ENCODE measurements around the gene LIMS1. TPM values are rescaled to one million over a fixed set of nuclear protein-coding genes. Genes with fewer than 3 reads are reported as not detected.
"Not testable (repeated sequence)": the region's sequence is repeated elsewhere in the genome, so short reads cannot be mapped to it uniquely, and the experiment has no call there.

LIMS1 gene, protein sequence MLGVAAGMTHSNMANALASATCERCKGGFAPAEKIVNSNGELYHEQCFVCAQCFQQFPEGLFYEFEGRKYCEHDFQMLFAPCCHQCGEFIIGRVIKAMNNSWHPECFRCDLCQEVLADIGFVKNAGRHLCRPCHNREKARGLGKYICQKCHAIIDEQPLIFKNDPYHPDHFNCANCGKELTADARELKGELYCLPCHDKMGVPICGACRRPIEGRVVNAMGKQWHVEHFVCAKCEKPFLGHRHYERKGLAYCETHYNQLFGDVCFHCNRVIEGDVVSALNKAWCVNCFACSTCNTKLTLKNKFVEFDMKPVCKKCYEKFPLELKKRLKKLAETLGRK
- total RNA-seq (10 to 100 TPM; 45.5 to 65.6 (median 55.9) TPM), polyA plus RNA-seq (21.4 TPM)
- long read RNA-seq, donor 1, full-length matches to known transcripts: 12 of 49 reads
- long read RNA-seq, donor 1, partial matches to known transcripts: 3 of 49 reads
- long read RNA-seq, donor 1, other reads (novel, unspliced or antisense): 34 of 49 reads
- long read RNA-seq, donor 2, partial matches to known transcripts: 1 of 17 reads
- long read RNA-seq, donor 2, other reads (novel, unspliced or antisense): 16 of 17 reads
- long read RNA-seq, donor 3, full-length matches to known transcripts: 9 of 87 reads
- long read RNA-seq, donor 3, partial matches to known transcripts: 1 of 87 reads
- long read RNA-seq, donor 3, other reads (novel, unspliced or antisense): 77 of 87 reads
- long read RNA-seq, donor 4, full-length matches to known transcripts: 1 of 20 reads
- long read RNA-seq, donor 4, partial matches to known transcripts: 3 of 20 reads
- long read RNA-seq, donor 4, other reads (novel, unspliced or antisense): 16 of 20 reads

DNA sequence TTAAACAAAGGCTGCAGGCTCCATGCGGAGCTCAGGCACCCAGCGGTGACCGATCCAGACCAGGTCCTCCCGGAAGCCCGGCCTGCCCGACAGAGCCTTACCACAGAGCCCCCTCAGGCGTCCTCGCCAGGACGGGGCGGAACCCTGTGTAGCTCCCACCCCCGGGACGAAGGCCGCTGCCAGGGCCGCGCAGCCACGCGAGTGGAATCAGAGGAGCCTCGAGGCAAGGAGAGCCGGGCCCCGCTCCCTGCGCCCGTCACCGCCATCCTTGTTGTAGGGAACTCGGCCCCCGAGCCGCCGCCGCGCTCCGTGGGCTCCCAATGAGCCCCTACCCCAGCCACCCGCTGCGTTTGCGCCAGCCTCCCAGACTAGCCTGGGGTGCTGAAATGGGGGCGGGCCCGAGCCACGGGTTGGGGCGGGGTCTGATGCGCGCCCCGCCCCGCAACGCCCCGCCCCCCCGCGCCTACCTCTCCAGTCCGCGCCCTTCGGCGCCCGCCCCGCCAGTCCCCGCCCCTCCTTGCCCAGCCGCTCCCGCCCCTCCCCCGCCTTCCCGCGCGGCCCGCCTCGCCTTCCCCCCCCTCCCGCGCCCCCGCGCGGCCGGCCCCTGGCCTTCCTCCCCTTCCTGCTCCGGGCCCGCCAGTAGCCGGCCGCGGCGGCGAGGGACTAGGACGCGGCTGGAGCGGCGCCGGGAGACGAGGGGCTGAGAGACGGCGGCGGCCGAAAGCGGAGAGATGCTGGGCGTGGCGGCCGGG lies at the start of gene LIMS1:
LIMS1 (plus strand) TSS at position 639 of the 752 bp plus-strand sequence; CDS start at position 732, 93 bp downstream.
- Histone ChIP-seq H3K27ac (ENCODE audit: low read length) (peak within 1 kb of the TSS; percentile 90), H3K9me3 (ENCODE audit: control insufficient read depth, low read length) (no peaks in the 10 kb centered on the region), H3K4me3 (ENCODE audit: low read length) (peak within 1 kb of the TSS; percentile 99), H3K27me3 (ENCODE audit: control insufficient read depth, insufficient read depth) (no peaks in the 10 kb centered on the region), H3K4me1 (ENCODE audit: control insufficient read depth, insufficient read depth, low read length) (peaks cover 3% of the 10 kb centered on the region)
- ATAC-seq (peak; percentile 97 to 98), DNase-seq (peak; percentile 93 to 97 (median 97))
- intact Hi-C loops (cut with DNase I): loop anchor here in 1 of 4 donors (10.0 kb wide), 1 partner anchor 51 kb away; no protein-coding TSS in a partner anchor
- WGBS: under 1% methylated on average over 87 of the region's 87 CpGs

DNA sequence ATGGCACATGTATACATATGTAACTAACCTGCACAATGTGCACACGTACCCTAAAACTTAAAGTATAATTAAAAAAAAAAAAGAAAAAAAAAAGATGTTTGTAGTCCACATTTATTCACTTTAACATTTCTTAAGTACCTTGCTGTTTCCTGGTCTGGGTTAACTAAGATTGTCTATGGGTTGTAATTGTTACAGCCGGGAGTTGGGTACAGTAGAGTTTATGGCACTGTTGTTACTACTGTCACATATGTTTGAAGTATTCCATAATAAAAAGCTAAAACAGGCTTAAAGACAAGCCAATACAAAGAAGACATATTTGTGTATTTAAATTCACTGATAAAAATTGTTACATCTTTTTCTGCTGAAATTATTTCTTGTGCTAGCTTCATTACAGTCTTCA lies 49.0 kb upstream of the LIMS1 start:
- intact Hi-C loops (cut with DNase I): no loop called here
- 95% methylated on average over 2 of the region's 2 CpGs for WGBS
- ATAC-seq: no peak

DNA sequence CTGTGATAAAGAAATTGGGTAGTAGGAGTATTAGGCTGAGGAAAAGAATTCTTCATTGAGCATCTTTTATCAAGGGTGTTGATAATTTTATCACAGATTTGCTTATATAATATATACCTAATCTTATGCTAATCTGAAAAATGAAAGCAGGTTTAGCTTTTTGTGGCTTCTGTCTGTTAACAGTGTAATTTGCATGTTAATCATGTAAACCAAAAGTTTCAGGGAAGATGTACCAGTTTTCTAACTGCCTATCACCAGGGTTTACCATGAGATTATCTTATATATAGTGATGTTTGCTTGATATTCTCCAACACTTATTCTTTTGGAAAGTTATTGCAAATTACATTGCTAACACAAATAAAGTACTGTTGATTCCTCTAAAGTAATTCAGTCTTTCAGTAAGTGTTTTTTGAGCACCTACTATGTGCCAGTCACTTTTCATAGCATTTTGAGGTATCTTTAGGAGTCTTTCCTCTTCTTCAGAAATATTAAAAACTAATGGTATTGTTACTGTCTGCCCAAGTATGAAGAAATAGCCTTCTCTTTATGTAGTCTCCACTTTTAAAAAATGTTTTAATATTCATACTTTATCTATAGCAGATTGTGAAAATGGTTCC lies 43.7 kb upstream of the LIMS1 start:
- Histone ChIP-seq H3K27me3 (ENCODE audit: control insufficient read depth, insufficient read depth) (no peaks in the 10 kb centered on the region), H3K27ac (ENCODE audit: low read length) (no peak overlapping the region), H3K9me3 (ENCODE audit: control insufficient read depth, low read length) (no peaks in the 10 kb centered on the region), H3K4me1 (ENCODE audit: control insufficient read depth, insufficient read depth, low read length) (no peaks in the 10 kb centered on the region), H3K4me3 (ENCODE audit: low read length) (no peak overlapping the region)
- ATAC-seq: no peak
- no peak for DNase-seq
- intact Hi-C loops (cut with DNase I): no loop called here

More for the DNA sequence above, 49.0 kb upstream of the LIMS1 start:
- Histone ChIP-seq H3K9me3 (ENCODE audit: control insufficient read depth, low read length) (no peaks in the 10 kb centered on the region), H3K27me3 (ENCODE audit: control insufficient read depth, insufficient read depth) (no peaks in the 10 kb centered on the region), H3K4me1 (ENCODE audit: control insufficient read depth, insufficient read depth, low read length) (no peaks in the 10 kb centered on the region), H3K4me3 (ENCODE audit: low read length) (no peak overlapping the region), H3K27ac (ENCODE audit: low read length) (no peak overlapping the region)
- no peak for DNase-seq

DNA sequence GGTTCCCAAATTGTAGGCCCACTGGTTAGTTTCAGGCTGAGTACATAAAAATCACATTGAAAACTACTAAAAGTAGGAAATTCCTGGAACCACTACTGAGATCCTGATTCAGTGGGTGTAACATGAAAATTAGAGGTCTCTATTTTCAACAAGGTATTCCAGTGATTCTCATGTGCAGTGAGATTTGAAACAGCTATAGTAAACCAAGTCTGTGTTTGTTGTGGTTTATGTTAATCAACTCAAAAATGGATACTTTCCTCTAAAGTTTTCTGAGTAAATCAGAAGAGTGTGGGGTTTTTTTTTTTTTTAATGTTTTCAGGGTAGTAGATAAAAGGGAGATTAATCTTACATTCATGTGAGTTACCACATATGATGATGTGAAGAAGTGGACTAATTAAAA lies 42.4 kb upstream of the LIMS1 start:
- no peak for DNase-seq
- ATAC-seq: no peak
- no peaks in the 10 kb centered on the region for H3K4me1 ChIP-seq (ENCODE audit: control insufficient read depth, insufficient read depth, low read length)
- H3K27ac ChIP-seq (ENCODE audit: low read length): no peak overlapping the region
- H3K27me3 ChIP-seq (ENCODE audit: control insufficient read depth, insufficient read depth): no peaks in the 10 kb centered on the region
- intact Hi-C loops (cut with DNase I): no loop called here
- no peak overlapping the region for H3K4me3 ChIP-seq (ENCODE audit: low read length)
- no peaks in the 10 kb centered on the region for H3K9me3 ChIP-seq (ENCODE audit: control insufficient read depth, low read length)

DNA sequence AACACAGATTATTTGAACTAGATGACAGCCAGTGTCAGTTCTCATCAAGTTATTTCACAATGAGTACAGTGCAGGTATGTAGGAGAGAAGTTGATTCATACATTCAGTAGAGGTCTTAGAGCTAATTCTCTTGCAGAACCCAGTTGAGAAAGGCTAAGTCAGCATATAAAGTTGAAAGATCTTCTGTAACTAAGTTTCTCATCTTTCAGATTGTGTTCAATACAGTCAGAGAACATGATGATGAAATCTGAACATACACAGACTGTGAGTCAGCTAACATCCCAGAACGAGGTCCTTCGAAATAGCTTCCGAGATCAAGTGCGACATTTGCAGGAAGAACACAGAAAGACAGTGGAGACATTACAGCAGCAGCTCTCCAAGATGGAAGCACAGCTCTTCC lies 41.9 kb upstream of the LIMS1 start:
- intact Hi-C loops (cut with DNase I): no loop called here
- Histone ChIP-seq H3K27ac (ENCODE audit: low read length) (no peak overlapping the region), H3K4me3 (ENCODE audit: low read length) (no peak overlapping the region), H3K4me1 (ENCODE audit: control insufficient read depth, insufficient read depth, low read length) (no peaks in the 10 kb centered on the region), H3K27me3 (ENCODE audit: control insufficient read depth, insufficient read depth) (no peaks in the 10 kb centered on the region), H3K9me3 (ENCODE audit: control insufficient read depth, low read length) (no peaks in the 10 kb centered on the region)
- ATAC-seq (no peak), DNase-seq (no peak)
- WGBS: 90% methylated on average over 4 of the region's 4 CpGs

DNA sequence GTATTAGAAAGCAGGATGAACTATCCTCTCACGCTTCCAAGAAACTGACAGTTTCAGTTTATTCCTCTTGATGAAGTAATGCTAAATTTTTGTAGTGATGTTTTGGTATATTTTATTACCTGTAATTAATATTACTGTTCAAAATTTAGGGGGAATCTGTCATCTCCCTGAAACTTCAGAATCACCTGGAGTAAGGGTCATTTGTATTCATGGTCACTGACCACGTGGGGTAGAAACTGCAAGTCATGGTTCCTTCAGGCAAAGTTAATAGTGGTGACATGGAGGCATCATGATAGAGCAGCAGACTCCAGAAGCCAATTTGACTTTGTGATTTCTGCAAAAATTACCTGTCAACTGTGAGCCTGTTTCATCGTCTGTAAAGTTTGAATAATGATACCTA lies 38.1 kb upstream of the LIMS1 start:
- H3K4me1 ChIP-seq (ENCODE audit: control insufficient read depth, insufficient read depth, low read length); DNase-seq; H3K27me3 ChIP-seq (ENCODE audit: control insufficient read depth, insufficient read depth); intact Hi-C loops (cut with DNase I); H3K27ac ChIP-seq (ENCODE audit: low read length); H3K9me3 ChIP-seq (ENCODE audit: control insufficient read depth, low read length); ATAC-seq; H3K4me3 ChIP-seq (ENCODE audit: low read length): not testable (repeated sequence)
- WGBS: 86% methylated on average over 2 of the region's 3 CpGs

DNA sequence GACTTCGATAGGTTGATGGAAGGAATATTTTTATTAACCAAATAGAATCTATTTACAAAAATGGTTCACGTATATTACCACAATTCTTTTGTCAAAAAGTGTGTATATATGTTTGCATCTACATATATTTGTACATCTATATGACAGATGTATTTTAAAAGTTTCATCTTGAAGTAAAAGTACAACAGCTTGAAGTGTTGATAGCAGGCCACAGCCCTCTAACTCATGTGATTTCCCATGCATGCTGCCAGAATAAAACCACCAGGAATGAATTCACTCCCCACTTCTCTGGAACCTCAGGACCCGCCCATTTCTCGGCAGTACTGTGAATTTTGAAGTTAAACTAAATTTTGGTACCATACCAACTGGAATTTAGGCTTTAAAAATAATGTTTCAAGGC lies 26.6 kb upstream of the LIMS1 start:
- DNase-seq; H3K4me3 ChIP-seq (ENCODE audit: low read length); H3K27me3 ChIP-seq (ENCODE audit: control insufficient read depth, insufficient read depth); H3K27ac ChIP-seq (ENCODE audit: low read length); intact Hi-C loops (cut with DNase I); H3K9me3 ChIP-seq (ENCODE audit: control insufficient read depth, low read length); H3K4me1 ChIP-seq (ENCODE audit: control insufficient read depth, insufficient read depth, low read length); ATAC-seq: not testable (repeated sequence)
- WGBS: 69% methylated on average over 4 of the region's 4 CpGs

DNA sequence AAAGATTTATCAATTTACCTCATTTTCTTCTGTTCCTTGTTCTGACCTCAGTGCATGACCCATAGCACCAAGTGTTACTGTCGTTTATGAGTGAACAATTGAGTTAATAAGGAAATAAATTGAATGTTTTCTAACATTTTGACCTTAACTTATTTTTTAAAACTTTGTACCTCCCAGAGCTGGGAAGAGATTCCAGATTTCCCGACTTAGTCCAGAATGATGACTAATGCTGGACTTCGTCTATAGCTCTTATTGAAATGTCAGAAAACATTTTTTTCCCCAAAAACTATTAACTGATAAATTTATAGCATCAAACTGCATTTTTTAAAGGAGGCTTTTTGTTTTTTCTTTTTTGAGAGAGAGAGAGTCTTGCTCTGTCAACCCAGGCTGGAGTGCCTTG lies 21.8 kb upstream of the LIMS1 start:
- DNase-seq; H3K27ac ChIP-seq (ENCODE audit: low read length): not testable (repeated sequence)

DNA sequence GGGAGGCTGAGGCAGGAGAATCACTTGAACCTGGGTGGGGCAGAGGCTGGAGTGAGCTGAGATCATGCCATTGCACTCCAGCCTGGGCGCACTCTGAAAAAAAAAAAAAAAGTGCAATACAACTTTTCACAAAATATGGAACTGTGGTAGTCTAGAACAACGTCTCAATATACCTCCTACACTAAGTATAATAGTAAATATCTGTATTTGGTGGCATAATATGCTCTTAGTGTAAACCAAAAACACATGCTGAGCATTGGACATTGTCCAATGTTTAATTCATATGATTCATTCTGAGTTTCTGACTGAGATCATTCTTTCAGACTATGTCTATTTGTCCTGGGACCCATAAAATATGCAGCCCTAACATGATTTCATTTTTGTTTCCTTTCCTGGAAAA lies 19.8 kb upstream of the LIMS1 start:
- H3K27me3 ChIP-seq (ENCODE audit: control insufficient read depth, insufficient read depth); intact Hi-C loops (cut with DNase I): not testable (repeated sequence)
- 81% methylated on average over 2 of the region's 2 CpGs for WGBS

More for the DNA sequence above, 21.8 kb upstream of the LIMS1 start:
- H3K27me3 ChIP-seq (ENCODE audit: control insufficient read depth, insufficient read depth); H3K4me1 ChIP-seq (ENCODE audit: control insufficient read depth, insufficient read depth, low read length); H3K9me3 ChIP-seq (ENCODE audit: control insufficient read depth, low read length); intact Hi-C loops (cut with DNase I); ATAC-seq; H3K4me3 ChIP-seq (ENCODE audit: low read length): not testable (repeated sequence)
- WGBS: 52% methylated on average over 3 of the region's 3 CpGs

DNA sequence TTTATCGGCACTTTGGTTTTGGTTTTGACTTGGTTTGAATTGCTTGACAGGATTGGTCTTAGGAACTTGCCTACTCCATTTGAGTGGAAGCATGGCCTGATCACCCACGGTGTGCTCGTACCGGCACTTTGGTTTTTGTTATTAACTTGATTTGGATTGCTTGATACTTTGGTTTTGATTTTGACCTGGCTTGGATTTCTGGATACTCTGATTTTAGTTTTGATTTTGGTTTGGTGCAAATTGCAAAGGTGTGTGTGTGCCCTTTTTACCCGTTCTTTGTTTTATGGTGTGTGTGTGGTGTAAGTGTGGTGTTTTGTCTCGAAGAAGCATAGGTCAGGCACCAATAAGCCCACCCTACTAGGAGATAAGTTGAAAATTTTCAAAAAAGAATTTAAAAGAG lies 9.6 kb upstream of the LIMS1 start:
- H3K27me3 ChIP-seq (ENCODE audit: control insufficient read depth, insufficient read depth); H3K9me3 ChIP-seq (ENCODE audit: control insufficient read depth, low read length); H3K27ac ChIP-seq (ENCODE audit: low read length); DNase-seq; H3K4me3 ChIP-seq (ENCODE audit: low read length); ATAC-seq; intact Hi-C loops (cut with DNase I); H3K4me1 ChIP-seq (ENCODE audit: control insufficient read depth, insufficient read depth, low read length): not testable (repeated sequence)
- WGBS: 95% methylated on average over 5 of the region's 6 CpGs

More for the DNA sequence above, 19.8 kb upstream of the LIMS1 start:
- not testable (repeated sequence) for H3K9me3 ChIP-seq (ENCODE audit: control insufficient read depth, low read length); DNase-seq; H3K27ac ChIP-seq (ENCODE audit: low read length); H3K4me3 ChIP-seq (ENCODE audit: low read length); H3K4me1 ChIP-seq (ENCODE audit: control insufficient read depth, insufficient read depth, low read length); ATAC-seq

Data from right cardiac atrium (tissue), 5 donors.